T-helper 1 cell (primary cell): ENCODE data around the gene PPM1H.
A peak's percentile ranks its signal among the peaks of the same experiment; 100 is the strongest.

Experiments used
- DNase-seq, 5 donors: peaks; one replicate each; pipeline ENCODE4 v3.0.0-alpha.2; 2012 to 2020

The PPM1H gene

DNA sequence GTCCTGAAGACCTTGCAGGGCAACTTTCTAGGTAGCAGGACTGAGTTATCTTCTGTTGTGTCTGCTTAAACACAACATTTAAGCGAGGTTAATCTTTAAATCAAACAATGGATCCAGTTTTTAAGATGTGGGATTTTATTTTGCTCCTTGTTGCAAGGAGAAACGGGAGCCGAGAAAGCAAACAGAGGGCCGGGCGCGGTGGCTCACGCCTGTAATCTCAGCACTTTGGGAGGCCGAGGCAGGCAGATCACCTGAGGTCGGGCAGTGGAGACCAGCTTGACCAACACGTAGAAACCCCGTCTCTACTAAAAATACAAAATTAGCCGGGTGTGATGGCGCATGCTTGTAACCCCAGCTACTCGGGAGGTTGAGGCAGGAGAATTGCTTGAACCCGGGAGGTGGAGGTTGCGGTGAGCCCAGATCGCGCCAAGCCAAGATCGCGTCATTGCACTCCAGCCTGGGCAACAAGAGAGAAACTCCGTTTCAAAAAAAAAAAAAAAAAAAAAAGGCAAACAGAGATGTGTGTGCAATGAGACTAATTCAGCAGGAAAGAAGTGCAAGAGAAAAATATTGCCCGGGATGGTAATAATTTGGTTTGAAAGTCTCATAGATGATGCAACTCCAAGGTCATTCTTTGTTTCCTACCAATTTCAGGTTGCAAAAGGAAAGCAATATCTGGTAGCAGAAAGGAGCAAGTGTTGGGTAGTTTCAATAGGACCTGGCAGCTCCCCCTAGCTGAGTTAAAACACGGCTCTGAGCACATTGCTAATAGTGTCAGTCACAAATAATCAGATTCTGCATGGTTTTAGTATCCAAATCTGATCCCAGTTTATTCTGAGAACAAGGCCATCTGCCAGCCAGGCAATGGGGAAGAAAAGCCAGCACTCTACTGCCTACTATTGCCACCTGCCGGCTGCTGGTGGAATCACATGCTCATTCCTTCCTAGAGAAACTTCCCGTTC, 141.4 kb downstream of the PPM1H start:
- peak; percentile 30 to 65 (median 50) for DNase-seq

DNA sequence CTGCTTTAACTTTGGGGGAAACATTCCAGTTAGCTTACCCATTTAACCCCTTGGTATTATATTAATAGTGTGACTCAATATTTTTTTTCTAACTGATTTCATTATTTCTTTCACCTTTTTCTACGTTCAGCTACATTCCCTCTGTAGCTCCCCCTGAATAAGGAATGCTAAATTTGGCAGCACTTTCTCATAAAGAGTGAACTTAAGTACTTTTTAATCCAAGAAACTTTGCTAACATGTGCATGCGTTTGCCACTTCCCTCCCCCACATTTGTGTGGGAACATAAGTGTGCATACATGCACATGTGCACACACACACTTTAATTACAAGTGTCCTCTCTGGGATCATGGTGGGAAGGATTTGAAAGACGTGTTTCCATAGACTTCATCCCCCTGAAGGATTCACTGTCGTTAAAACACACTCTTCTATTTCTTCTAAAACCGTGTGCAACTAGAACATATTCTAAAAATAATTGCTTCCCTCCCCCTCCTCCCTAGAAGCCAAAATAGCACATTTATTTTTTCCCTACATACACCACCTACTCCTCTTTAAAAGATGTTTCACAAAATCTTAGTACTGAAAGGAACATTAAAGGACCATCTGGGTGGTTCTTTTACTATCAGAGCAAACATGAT, 142.6 kb downstream of the PPM1H start:
- DNase-seq: no peak

DNA sequence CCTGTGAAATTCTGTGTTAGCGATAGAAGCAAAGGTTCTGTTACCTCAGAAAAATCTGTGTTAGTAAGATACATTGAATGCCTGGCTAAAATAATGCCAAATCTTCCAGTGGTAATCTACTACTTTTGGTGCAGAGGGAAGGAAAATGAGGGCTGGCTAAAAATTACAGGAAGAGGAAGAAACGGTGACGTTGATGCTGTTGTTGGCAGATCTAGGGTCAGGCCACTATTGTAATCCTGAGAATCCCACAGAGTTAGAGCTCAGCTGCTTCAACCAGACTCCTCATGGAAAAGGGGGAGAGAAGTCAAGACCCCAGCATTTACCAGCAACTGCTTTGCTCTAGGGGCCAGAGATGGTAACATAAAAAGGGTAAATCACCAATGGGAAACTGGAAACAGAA, 145.1 kb downstream of the PPM1H start:
- no peak for DNase-seq

GRCh38 chr12:62787611-62788010, 147.3 kb downstream of the PPM1H start:
- DNase-seq: no peak

DNA sequence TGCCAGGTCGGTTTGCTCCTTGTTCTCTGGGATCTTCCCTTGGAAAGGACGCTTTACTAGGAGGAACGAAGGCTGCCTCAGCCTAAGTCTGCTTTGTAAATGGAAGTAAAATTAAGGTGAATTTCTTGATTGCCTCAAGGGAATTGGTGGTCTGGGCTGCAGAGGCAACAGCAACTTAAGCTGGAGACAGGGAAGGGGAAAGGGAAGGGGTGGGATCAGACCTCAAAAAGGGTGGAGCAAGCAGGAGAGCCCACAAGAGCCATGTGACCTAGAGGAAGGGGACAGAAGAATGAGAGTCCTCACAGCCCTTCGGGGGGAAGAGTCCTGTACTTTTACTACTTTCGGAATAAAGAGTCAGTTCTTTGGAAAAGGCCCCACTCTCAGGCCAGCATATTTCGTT, 147.9 kb downstream of the PPM1H start:
- no peak for DNase-seq

- DNase-seq: peak in 1 of 5 donors; percentile 25
These were observed 148.9 kb downstream of the PPM1H start for GRCh38 chr12:62785941-62786559.

DNA sequence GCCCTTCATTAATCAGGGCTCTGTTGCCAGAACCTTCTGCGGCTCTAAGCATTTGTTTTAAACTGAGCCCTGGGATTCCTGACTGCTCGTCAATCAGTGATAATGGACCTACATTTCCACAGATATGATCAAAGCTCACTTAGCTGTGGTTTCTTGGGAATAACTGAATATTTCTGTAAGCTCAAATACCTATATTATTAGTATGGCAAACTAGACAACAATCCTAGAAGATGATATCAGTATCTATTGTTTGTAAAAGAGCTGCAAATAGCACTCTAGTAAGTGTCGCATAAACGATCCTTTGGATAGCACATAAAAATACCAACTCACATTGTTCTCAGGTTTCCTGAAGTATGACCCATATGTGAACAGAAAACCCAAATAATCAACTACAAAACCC, 150.4 kb downstream of the PPM1H start:
- no peak for DNase-seq

- DNase-seq: no peak
These were observed 151.1 kb downstream of the PPM1H start for GRCh38 chr12:62783881-62784280.

- DNase-seq: no peak
These were observed 153.6 kb downstream of the PPM1H start for GRCh38 chr12:62781136-62781880.

- DNase-seq: no peak
These were observed 155.5 kb downstream of the PPM1H start for GRCh38 chr12:62779488-62779887.

- DNase-seq: no peak
These were observed 156.8 kb downstream of the PPM1H start for GRCh38 chr12:62778187-62778586.

DNA sequence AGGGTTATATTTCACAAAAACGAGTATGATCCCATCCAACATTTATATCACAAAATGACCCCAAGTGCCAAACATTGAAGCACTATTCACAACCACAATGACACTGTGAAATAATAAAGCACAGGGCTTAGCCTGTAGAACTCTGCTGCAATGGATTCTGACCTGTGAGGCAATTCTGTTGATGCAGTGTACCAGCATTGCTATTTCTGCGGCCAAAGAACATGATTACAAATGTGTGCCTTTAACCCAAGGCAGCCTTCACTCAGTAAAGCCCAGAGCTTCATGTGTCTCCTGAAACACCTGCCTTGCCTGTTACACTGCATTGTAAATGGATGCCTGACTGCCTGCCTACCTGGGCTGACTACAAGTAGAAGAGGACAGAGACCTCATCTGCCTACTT, 158.0 kb downstream of the PPM1H start:
- no peak for DNase-seq

- no peak for DNase-seq
These were observed 158.4 kb downstream of the PPM1H start for GRCh38 chr12:62776575-62776974.

GRCh38 chr12:62774794-62775193, 160.2 kb downstream of the PPM1H start:
- no peak for DNase-seq

- no peak for DNase-seq
These were observed 162.5 kb downstream of the PPM1H start for GRCh38 chr12:62772416-62772955.

- DNase-seq: no peak
These were observed 163.1 kb downstream of the PPM1H start for GRCh38 chr12:62771828-62772227.

DNA sequence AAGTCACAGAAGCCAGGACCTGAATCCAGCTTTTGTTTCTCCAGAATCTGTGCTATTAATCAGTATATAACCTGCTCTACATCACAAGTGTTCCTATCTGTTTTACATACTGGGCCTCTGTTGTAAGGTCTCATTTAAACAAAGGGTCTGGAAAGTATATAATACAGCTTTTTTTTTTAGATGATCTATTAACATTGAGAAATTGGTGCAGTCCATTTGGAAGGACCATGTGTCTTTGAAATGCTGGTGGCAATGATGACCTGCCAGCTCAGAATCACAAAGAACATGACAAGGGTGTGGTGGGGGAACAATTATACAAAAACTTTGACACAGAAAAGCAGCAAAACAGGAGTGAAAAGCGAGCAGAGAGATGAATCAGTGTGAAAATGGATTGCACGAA, 164.6 kb downstream of the PPM1H start:
- no peak for DNase-seq

GRCh38 chr12:62769076-62769619, 165.8 kb downstream of the PPM1H start:
- DNase-seq: no peak

DNA sequence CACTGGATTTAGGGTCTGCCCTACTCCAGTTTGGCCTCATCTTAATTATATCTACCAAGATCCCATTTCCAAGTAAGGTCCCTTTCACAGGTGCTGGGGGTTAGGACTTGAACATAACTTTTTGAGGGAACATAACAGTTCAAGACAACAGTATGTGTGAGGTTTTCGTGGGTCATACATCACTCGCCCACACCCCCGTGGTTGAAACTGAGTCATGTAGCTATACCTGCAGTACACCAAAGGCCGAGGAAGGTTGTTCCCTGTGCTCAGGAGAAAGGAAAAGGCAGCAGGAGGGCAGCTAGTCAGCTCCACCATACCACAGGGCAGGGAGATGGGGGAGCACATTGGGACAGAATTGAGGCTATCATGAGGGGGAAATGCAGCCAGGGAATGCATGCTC, 167.0 kb downstream of the PPM1H start:
- DNase-seq: no peak

DNA sequence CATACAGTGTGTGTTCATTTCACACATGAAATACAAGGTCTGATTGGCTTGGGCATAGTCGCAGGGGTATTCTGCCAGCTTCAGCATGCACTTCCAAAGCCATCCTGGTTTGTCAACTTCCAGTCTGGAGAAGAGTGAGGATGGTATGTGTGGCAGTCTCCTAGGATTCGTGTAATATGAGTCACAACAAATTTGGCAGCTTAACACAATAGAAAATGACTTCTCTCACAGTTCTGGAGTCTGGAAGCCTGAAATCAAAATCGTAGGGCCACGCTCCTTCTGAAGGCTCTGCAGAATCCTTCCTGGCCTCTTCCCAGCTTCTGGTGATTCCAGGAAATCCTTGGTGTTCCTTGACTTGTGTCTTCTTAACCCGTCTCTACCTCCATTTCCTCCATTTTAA, 167.5 kb downstream of the PPM1H start:
- no peak for DNase-seq

GRCh38 chr12:62766496-62766895, 168.5 kb downstream of the PPM1H start:
- no peak for DNase-seq
